HFF-Myc (cell line): ENCODE results near the gene SDK2.
A peak's percentile ranks its signal among the peaks of the same experiment; 100 is the strongest.

ENCODE experiments used
- DNase-seq: peaks from one replicate; pipeline ENCODE4 v3.0.0-alpha.2; 2011; ENCODE audit warnings: low read depth; ENCODE audit errors: extremely low read depth
- H3K4me3 ChIP-seq: replicated peaks from 2 replicates; pipeline ENCODE4 v1.5.1; 2011; ENCODE audit warnings: low read depth, mild to moderate bottlenecking, control low read depth, low read length
- TF ChIP-seq, protein P1 (sequence below): IDR thresholded peaks from 2 replicates; pipeline ENCODE4 v1.5.1; 2012; ENCODE audit warnings: mild to moderate bottlenecking, low read depth, low read length, control low read depth; ENCODE audit errors: missing control alignments

SDK2 gene

DNA sequence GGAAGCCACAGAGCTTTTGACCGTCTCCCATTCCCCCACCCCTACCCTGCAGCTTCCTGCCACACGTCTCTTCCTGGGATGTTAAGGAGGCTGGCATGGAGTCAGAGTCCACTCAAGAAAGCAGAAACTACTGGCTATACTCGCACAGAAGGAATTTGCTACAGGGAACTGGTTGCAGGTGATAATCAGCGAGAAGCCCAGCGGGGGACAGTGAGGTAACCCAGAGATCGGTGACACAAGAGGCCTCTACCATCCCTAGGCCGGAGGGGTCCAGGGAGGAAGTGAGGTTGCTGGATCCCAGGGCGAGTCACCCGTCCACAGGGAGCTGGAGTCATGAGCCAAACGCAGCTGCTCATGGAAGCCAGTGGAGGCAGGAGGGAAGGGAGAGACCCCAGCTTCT, 93.7 kb downstream of the SDK2 start:
- no peak for DNase-seq
- H3K4me3 ChIP-seq, result no peak overlapping the region
- TF ChIP-seq, protein P1, sequence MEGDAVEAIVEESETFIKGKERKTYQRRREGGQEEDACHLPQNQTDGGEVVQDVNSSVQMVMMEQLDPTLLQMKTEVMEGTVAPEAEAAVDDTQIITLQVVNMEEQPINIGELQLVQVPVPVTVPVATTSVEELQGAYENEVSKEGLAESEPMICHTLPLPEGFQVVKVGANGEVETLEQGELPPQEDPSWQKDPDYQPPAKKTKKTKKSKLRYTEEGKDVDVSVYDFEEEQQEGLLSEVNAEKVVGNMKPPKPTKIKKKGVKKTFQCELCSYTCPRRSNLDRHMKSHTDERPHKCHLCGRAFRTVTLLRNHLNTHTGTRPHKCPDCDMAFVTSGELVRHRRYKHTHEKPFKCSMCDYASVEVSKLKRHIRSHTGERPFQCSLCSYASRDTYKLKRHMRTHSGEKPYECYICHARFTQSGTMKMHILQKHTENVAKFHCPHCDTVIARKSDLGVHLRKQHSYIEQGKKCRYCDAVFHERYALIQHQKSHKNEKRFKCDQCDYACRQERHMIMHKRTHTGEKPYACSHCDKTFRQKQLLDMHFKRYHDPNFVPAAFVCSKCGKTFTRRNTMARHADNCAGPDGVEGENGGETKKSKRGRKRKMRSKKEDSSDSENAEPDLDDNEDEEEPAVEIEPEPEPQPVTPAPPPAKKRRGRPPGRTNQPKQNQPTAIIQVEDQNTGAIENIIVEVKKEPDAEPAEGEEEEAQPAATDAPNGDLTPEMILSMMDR, result no peak

DNA sequence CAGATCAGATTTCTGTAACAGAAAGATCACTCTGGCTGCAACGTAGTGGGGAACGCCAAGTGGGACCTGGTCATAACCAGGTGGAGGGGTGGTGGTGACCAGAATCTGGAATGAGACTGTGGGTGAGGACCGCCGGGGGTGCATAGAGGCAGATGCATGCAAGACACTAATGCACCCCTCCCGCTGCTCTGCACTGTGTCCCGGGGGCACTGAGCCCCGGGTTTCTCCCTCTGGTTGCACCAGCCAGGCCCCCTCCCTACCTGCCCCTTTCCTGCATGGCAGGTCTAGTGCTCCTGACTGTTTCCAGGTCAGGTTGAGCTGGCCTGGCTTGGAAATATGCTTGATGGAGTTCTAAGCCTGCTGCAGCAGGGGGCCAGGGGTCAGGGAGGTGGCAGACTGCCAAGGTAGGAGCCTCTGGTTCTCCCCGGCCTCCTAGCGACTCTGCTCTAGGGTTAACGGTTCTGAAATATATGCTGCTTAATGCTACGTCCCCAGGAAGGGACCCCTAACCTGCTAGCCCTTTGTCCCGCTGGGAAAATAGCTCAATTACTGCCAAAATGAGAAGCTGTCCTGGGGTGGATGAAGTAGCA, 94.3 kb downstream of the SDK2 start:
- TF ChIP-seq, protein P1, result no peak
- no peak overlapping the region for H3K4me3 ChIP-seq
- DNase-seq, result no peak

DNA sequence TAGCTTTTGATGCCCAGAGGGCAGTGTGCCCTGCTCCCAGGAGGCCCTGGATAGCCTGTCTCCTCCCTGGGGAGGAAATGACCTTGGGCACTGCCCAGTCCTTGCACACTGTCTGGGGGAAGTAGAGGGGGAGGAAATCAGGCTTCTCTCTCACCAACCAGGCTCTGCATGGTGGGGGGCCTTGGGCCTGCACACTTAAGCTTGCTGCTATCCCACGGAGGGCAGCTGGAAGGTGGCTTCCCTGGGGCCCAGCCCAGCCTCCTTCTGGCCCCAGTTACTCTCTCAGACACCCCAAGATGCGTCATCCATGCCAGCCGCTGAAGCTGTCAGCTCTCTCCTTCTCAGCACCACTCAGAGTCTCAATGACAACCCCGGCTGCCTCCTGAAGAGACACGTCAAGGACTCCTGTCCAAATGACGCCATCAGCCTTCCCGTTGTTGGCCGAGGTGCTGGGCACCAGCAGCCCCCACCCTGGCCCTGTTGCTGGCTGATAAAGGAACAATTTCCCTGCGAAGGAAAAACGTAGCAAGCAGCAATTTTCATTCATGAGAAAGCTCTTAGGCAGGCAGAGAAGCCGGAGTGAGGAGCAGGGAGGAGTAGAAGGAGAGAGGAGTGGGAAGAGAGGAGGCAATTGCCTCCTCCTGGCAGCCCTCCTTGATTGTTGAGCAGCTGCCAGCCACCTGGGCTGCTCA, 95.5 kb downstream of the SDK2 start:
- TF ChIP-seq, protein P1, result no peak
- H3K4me3 ChIP-seq, result no peak overlapping the region
- no peak for DNase-seq

DNA sequence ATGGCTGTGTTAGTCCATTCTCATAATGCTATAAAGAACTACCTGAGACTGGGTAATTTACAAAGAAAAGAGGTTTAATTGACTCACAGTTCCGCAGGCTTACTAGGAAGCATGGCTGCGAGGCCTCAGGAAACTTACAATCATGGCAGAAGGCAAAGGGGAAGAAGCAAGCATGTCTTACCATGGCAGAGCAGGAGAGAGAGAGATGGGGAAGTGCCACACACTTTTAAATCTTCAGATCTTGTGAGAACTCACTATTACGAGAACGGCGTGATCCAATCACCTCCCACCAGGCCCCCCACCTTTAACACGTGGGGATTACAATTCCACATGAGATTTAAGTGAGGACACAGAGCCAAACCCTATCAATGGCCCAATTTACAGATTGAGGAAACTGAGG, 96.5 kb downstream of the SDK2 start:
- H3K4me3 ChIP-seq, result no peak overlapping the region
- TF ChIP-seq, protein P1, result no peak

DNA sequence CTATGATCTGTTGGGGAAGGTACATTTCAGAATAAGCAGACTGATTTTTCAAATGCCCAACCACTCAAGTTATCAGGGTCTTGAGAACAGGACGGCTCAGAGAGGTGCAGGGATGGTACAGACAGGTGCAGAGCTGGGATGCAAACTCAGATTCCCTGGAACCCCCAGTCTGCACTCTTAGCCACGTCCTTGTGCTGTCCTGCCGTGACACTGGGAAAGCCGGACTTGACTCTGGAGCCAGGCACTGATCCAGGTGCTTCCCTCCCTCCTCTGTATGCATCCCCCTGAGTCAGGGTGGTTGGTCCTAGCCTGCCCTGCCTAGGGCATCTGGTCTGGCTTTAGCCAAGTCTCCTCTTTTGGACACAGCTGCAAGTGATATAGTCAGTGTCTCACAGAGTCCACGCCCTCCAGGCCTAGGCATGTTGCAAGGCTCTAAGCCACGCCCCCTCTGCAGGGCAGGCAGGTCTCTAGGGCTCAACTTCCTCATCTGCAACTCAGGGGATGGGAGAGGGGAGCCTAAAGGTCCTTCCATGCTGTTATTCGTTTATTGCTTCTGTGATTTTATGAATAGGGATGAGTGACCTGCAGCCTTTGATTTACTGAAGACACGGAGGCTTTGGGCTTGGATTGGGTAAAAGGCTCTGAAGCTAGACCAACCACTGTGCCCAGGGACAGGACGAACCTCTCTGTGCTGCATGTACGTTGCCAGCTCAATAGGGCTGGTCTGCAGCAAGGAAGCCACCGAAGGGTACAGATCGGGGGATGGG, 97.3 kb downstream of the SDK2 start:
- TF ChIP-seq, protein P1, result no peak
- no peak overlapping the region for H3K4me3 ChIP-seq
- DNase-seq, result peak; percentile 7

More for the DNA sequence above, 96.5 kb downstream of the SDK2 start:
- DNase-seq, result no peak

DNA sequence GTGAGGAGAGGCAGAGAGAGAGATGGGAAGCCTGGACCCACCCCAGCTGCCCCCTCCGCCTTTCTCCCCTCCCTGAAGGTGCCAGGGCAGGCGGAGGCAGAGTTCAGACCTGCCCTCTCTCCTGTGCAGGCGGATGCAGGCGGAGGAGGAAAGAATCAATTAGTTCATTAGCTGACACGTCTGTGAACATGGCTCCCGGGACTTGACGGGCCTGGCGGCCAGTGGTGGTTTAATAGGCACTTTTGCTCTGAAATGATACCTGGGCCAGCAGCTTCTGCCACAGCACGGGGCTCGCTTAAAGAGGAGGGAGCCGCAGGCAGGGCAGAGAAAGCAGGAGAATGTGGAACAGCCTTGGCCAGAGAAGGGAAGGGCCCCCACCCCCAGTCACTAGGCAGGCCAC, 98.1 kb downstream of the SDK2 start:
- TF ChIP-seq, protein P1, result no peak
- no peak overlapping the region for H3K4me3 ChIP-seq
- no peak for DNase-seq
